ENCODE results near the gene SORCS2.

Gene SORCS2

DNA sequence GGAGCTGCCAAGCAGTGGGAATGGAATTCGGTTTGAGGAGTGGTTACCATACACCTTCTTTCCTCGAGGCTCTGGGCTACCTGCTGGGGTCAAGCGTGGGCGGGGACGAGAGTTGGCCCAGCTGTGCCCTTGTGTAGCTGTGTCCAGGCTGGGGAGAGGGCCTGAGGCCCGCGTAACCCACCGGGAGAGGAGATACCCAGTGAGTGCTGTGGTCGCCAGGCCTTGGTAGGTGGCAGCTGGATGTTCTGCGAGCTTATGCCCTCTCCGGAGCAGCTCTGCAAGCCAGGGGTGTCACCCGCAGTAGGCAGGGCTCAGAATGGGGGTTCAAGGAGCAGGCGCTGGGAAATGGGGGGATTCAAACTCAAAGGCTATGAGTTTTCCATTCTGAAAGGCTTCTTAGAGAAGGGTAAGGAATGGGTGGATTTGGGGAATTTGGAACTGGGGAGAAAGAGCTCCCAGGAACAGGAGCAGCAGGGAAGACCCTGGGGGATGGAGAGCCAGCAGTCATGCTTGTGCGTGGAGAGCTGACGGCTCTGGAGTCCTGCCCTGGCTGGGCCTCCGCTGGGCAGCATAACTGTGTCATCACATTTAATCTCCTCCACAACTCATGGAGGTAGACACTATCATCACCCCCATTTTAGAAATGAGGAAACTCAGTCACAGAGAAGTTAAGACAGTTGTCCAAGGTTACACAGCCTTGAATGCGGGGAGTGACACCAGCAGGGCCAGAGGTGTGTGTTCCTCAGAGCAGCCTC is 117.5 kb downstream of the SORCS2 start:
- no peak for DNase-seq

DNA sequence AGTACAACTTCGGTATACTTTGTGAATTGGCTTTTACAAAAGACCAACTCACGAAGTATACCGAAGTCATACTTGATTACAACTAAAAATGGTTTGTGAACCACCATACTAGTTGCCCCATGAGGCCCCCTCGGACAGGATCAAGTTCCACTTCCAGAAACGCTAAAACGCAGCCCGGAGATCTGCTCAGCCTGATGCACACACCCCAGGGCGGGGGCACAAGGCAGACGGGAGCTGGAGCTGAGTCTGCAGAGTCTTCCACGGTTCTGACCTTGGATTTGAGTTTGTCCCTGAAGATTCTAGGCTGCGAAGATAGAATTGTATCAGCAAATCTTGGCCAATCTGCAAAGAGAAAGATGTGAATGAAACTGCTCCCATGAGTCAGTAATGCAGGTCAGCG is 118.1 kb downstream of the SORCS2 start:
- DNase-seq = no peak

DNA sequence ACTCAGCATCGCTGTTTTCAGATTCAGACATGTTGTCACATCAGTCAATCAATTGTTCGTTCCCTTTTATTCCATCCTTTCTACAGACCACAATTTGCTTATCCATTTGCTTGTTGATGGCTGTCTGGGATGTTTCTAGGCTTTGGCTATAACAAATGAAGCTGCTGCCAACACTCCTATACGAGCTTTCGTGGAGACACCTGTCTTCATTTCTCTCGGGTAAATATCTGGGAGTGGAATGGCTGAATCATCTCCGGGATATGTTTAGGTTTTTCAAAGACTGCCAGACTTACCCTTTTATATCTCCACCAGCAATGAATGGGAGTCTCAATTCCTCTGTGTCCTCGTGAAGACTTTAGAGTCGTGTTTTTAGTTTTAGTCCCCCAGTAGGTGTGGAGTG is 118.9 kb downstream of the SORCS2 start:
- no peak for DNase-seq

DNA sequence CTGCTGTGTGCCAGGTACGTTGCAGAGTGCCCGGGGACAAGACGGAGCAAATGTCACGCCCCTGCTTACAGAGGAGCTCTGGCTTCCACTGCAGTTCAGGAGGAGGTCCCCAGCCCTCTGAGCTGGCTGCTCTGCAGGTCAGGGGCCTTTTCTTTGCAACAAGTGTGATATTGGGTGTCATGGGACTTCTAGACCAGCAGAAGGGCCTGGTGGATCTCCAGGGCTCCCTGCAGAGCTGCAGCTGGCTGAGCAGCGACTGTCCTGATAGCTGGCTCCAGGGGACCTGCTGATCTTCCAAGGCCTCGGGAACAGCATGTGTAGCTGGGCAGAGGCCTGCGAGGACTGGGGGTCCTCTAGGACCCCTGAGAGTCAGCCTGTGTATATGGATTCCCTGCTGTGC is 120.4 kb downstream of the SORCS2 start:
- no peak for DNase-seq

DNA sequence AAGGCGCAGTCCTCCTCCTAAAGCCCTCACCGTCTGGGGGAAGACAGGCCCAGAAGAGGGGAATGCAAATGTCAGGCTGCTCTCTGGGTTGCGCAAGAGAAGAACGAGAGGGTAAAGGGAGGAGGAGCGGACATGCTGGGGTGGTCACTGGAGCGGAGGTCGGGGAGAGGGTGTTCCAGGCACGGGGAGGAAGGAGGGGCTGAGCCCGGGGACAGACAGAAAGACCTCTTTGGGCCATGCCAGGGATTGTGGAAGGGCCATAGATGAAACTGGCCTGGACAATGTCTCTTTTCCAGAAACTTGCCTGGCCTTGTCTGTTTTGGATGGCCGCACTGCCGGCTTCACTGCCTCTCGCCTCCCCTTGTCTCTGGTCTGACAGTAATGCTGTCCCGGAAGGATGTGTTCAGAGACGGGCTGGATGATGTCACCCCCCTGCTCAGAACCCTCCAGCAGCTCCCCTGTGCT is 121.0 kb downstream of the SORCS2 start:
- no peak for DNase-seq

DNA sequence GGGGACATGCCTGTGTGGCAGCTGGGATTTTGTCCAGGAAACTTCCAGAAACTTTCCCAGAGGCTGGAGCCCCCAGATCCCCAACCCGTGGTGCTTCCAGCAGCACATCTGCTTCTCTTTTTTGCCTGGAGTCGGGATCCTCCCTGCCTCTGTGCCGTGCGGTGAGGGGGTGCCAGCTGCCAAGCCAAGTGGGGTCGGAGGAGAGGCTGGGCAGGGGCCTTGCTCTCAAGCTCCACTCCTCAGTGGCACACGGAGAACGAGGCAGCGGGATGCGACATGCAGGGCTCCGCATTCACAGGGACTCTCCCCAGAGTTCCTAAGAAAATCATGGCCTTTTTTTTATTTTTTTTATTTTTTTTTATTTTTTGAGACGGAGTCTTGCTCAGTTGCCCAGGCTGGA is 121.7 kb downstream of the SORCS2 start:
- no peak for DNase-seq

DNA sequence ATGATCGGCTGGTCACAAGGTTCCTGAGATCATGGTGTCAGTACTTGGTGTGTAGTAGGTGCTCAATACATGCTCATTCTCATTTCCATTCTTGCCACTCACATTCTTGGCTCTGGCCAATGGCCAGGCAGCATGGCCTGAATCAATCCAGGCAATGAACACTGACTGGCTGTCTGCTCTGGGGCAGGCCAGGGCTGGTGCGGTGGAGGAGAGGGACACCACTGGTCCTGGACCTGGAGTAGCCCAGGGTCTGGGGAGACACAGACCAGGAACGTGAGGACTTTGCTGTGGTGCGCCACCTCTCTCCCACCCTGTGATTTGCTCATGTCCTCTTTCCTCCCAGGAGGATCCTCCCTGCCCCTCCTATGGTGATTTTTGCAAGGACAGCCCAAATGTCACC is 122.9 kb downstream of the SORCS2 start:
- DNase-seq = no peak

DNA sequence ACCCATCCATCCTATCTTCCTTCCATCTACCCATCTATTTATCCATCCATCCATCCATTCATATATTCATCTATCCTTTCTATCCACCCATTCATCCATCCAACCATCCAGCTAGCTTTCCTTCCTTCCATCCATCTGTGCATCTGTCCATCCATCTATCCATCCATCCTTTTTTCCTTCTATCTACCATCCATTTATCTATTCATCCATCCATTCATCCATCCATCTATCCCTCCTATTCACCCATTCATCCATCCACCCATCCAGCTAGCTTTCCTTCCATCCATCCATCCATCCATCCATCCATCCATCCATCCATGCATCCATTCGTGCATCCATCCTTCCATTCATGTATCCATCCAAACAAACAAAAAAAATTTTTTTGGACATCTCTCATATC is 123.6 kb downstream of the SORCS2 start:
- DNase-seq = no peak

DNA sequence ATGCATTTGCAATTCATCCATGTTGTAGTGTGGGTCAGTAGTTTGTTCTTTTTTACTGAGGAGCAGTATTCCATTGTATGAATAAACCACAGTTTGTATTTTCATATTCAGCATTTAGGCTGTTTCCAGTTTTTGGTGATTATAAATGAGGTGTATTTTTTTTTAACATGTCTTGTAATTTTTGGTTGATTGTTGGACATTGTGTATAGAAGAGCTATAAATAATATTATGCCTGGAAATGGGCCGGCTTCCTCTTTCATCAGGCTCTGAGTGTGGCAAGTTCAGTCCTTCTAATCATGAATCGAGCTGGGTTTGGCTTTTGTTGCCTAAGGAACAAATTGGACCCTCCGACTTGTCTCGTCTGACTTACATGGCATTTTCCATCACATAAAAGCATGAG is 126.7 kb downstream of the SORCS2 start:
- DNase-seq = no peak

DNA sequence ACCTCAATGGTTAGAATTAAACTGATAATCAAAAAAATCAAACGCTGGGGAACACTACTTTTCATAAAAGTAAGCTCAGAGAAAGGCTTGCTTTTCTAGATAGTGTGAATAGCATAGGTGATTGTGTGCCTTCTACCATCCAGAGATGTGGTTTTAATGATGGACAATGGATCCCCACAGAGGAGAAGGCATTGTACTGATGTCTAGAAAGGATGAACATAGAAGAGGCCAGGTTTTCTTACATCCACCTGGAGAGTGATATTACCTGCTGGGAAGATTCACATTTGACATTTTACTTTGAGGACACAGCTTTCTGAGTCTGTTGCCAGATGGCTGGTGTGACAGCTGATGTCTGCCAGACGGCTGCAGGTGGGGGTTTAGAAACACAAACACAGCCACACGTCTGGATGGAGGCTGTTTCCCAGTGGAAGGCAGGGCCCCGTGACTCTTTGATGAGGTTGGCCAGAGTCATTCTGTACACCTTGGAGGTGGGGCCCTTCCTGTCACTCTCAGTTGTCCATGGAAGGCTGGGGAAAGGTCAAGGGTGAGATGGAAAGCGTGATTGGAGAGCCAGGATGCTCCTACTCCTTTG is 128.0 kb downstream of the SORCS2 start:
- DNase-seq = no peak

DNA sequence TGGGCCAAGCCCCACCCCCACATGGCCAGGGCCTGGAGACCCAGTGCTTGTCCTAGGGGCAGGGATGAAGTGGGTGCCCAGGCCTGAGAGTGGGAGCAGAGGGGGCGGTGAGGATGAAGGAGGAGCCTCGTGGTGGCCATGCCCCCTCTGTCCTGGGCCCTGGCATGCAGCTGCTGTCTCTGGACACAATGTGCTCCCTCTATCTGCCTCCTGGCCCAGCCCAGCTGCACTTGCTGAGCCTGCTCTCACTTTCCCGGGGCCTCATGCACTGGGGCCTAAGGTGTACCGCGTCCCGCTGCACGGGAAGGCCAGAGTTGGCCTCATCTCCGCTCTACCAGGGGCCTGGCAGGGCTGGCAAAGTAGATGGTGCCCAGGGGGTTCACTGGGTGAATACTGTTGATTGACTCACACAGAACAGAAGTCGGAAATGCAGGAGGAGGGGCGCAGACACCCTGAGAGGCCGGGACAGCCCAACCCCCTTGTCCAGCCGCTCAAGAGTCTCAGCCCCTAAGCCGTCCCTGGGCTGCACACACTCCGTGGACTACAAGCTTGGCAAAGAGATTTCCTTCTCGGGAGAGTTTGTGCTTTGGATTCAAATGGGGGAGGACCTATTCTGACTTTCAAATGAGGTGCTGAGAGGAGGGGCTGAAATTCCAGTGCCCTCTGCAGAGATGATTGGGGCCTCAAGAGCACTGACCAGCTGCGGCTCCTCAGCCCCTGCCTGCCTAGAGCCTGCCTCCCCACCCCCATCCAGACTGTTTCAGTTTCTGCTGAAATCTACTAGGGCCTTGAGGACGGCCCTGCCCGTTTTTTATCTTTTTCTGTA is 130.0 kb downstream of the SORCS2 start:
- DNase-seq = no peak

DNA sequence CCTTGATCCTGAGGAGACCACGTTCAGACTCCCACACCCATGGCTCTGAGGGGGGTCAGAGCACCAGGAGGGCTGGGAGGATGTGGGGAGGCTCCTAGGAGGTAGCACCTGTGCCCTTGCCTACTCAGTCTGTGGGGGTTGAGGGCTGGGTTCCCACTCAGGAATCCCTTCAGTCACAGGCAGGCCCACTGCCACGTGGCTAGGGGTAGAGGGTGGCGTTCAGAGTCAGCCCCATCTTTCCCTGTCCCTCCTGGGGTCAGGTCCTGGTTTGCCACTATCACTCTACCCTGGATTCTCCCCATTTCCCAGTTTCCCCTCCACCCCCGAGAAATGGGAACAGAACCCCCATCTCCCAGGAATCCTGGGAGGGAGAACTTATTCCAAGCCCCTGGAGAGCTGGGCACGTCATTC is 131.1 kb downstream of the SORCS2 start:
- DNase-seq = no peak

DNA sequence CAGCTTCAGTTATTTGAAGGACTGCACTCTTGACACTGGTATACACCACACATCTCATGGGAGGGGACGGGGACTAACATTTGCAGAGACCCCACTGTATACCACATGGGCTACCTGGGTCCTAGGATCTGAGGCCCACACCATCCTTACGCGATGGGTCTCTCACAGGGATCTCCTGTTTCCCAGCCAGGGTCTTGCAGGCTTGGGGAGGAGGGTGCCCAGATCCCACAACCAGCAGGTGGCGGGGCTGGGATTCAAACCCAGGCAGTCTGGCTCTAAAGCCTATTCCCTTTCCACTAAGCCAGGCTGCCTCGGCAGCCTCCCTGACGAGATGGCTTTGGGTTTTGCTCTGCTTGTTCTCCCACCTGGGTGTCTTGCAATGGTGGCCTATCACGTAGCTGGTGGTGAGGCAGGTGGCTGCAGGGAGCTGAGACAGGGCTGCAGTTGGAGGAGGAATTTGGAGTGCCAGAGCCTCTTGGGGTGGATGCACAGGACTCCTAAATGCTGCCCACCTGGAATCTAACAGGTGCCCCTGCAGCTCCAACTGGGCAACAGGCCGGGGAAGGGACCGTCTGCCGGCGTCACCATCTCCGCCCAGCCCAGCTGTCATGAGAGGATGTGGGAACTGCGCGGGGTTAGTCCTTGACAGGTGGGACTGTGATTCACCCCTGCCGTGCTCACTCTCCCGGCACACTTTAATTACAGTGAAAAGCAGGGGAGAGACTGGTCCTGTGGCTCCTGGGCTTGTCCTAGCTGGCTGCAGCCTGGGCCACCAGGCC is 131.7 kb downstream of the SORCS2 start:
- DNase-seq = no peak

DNA sequence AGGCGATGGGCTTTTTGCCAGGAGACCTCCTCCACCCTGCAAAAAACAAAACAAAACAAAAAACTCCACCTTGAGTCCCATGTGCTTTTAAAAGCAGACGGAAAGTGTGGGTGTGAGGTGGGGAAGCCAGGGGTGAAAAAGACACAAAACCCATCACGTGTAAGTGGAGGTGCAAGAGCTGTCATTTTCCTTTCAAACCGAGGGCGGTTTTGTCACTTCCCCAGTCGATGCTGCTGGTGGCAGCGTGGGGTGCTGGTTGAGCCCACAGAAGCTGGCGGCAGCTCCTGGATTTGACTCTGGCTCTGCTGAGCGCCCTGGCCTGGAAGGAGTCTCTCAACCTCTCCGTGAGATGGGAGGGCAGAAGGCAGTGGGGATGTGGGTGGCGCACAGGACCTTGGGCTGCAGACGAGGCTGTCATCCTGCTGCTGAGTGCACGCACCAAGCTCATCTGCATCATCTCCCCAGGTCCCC is 132.3 kb downstream of the SORCS2 start:
- no peak for DNase-seq

DNA sequence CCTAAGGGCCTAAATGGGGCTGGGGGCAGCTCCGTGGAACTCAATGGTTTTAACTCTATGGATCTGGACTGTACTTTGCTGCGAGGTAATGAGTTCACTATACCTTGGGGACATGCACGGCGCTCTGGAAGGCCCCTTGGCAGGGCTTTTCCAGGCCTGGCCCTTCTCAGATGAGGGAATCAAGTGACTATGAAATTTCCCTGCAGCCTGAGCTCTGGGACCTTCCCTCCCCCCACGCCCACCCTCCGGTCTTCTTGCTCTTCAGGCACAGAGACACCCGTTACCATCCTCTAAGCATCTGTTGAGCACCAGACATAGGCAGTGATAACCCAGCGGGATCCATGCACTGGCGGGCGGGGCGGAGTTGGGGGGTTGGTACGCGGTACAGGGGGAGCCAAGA is 133.2 kb downstream of the SORCS2 start:
- DNase-seq = no peak

DNA sequence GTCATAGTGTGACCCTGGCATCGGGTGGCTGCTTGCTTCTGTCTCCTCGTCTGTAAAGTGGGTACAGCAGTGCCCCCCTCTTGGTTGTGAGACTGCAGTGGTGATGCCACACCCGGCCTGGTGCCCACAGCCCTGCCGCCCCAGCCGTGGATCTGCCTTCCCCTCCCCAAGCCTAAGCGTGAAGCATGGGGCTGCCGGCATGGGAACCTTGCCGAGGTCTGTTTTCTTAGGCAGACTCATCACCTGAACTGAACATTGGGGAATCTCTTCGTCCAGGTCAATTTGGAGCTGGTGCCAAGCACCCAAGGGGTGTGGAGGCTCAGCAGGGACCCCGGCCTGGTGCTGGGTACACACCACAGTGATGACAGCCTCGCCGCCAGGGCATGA is 134.0 kb downstream of the SORCS2 start:
- no peak for DNase-seq

DNA sequence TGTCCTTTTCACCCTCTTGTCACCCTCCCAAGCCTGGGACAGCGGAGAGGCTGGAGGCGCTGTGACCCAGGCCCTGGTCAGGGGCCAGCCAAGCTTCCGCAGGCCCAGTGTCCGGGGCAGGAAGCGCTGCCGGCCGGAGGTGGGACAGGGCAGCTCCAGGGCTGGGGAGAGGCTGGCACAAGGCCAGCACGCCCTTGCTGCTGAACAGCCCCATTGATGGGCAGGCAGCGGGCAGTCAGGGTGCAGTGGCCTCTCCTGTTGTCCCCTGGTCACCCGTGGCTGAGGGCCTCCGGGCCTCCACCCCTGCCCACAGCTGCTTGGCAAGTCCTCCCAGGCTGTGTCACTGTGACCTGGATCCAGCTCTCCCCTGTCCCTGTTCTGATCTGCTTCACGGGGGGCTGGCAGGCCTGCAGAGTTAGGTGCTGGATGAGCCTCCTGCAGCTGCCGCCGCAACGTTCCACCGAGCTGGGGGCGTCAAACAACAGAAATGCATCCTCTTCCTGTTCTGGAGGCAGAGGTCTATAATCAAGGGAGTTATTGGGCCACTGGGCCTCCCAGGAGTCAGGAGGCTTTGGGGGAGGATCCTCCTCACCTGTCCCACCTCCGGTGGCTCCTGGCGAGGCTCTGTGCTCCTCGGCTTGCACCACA is 134.5 kb downstream of the SORCS2 start:
- no peak for DNase-seq

DNA sequence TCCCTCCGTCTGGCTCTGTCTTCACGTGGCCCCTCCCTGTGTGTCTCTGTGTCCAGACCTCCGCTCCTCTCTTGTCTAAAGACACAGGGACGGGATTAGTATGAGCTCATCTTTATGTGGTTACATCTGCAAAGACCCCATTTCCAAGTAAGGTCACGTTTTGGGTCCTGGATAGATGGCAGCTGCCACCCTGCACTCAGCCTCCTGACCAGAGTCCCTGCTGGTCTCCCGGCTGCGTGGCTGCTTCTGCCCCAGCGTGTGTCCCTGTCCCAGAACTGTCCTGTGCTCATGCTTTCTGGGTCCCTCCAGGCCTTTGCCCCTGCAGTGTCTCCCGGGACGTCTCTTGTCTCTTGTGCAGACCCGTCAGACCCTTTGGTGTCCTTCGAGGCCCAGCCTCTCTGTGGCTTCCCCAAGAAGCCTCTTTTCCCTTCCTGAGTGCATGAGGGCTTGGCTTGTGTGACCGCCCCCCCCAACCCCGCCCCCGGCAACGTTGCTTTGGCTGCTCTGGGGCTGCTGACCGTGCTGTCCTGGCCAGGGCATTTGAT is 135.1 kb downstream of the SORCS2 start:
- DNase-seq = no peak

DNA sequence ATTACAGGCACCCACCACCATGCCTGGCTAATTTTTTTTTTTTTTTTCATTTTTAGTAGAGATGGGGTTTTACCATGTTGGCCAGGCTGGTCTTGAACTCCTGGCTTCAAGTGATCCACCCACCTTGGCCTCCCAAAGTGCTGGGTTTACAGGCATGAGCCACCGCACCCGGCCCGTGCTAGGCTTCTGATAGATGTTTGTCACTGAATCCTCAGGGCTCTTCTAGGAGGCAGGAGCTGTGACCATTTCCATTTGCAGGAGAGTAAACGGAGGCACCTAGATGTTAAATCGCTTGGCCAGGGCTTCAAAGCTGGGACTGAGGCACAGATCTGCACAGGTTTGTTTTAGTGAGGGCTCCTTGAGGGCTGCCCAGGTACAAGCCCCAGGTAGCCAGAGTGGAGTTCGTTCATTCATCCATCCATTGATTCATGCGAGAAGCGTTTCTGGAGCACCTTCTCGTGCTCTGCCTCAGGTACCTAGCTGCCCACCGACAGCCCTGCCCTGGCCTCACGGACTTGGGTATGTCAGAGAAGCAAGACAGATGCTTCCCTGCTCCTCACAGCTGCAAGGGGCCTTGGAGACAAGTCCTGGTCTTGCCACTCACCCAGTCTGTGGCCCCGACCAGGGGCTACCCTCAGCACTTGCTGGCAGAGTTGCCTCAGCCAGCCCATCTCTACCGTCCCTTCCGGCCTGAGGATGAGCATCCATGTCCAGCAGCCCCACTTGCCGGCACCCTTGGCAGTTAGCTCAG is 136.0 kb downstream of the SORCS2 start:
- DNase-seq = no peak

DNA sequence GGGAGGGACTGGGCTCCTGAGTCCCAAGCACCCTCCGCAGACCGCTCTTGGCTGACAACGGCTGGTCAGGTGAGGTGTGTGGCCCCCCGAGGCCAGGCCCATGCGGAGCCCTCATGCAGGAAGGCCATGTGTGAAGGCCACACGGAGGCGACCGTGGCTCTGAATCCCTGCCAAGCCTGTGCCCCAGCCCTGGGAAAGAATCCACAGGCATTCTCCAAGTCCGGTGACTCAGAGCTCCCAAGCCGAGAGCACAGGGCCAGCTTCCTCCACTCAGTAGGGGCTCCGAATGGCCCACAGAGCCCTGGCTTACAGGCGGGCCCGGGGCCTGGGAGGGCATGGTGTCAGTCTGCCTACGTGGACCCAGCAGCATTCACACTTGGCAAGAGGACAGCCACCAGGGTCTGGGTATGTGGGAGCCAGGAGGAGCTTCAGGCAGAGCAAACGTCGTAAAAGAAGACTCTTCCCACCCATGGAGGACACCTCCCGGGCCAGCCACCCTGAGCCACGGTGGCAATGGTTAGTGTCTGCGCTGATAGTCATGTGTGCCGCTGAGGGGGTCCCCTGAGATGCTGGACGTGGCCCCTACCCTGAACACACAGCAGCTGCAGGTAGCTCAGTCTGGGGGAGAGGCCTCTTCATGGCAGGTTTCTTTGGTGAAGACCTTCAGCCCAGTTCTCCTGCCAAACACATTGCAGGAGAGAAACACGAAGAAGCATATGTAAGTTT is 136.7 kb downstream of the SORCS2 start:
- DNase-seq = peak; percentile 81

Measured in fibroblast of skin of right quadriceps (primary cell).